Thoracic aorta (tissue), 2 donors: ENCODE data around the gene SYN1. TPM values are rescaled to one million over a fixed set of nuclear protein-coding genes. Genes with fewer than 3 reads are reported as not detected.

Experiments used
- ATAC-seq: fragments of 150-250 bp; one replicate; pipeline ENCODE4 v1.8.0; 2017; ENCODE audit warnings: low read depth; ENCODE audit not compliant: insufficient number of reproducible peaks, low FRiP score
- DNase-seq: peaks from one replicate; pipeline ENCODE4 v3.0.0-alpha.2; 2020; ENCODE audit warnings: low spot score
- H3K27ac ChIP-seq, 2 donors: fragments of 200-600 bp; sonication (generic); 1 replicate in 1 of 2; 2 replicates in 1 of 2; pipeline ENCODE4 v1.5.1; 2016; ENCODE audit warnings: mild to moderate bottlenecking in 2 of 2, moderate library complexity in 2 of 2
- H3K27me3 ChIP-seq: fragments of 200-600 bp; sonication (generic); replicated peaks from 2 replicates; pipeline ENCODE4 v1.6.0; 2016; ENCODE audit warnings: mild to moderate bottlenecking; ENCODE audit not compliant: insufficient read depth
- H3K36me3 ChIP-seq: fragments of 200-600 bp; sonication (generic); one replicate; pipeline ENCODE4 v1.5.1; 2016
- H3K4me1 ChIP-seq, 2 donors: fragments of 200-600 bp; sonication (generic); 1 replicate in 1 of 2; 2 replicates in 1 of 2; pipeline versions ENCODE4 v1.5.1 to v1.6.0; 2016; ENCODE audit warnings: low read depth in 2 of 2, mild to moderate bottlenecking in 1 of 2; ENCODE audit not compliant: control insufficient read depth in 1 of 2
- H3K4me3 ChIP-seq: fragments of 200-600 bp; sonication (generic); 2 replicates; pipeline ENCODE4 v1.5.1; 2016; ENCODE audit warnings: mild to moderate bottlenecking
- H3K9me3 ChIP-seq: fragments of 200-600 bp; sonication (generic); 2 replicates; pipeline ENCODE4 v1.5.1; 2016
- CTCF ChIP-seq: fragments of 200-600 bp; sonication (generic); IDR thresholded peaks from one replicate; pipeline ENCODE4 v1.5.1; 2019; ENCODE audit warnings: antibody characterized with exemption
- total RNA-seq, 2 donors: library from RNA; depleted of rRNA; stranded (reverse); fragments of >200 nt; gene quantifications; one replicate each; pipeline versions ENCODE4 v1.1.0 to v1.2.3, GENCODE V29; 2016

SYN1 gene
- total RNA-seq, 2 donors from 2014 or later: 0.27 to 0.85 TPM

- Histone ChIP-seq H3K27ac (no peak overlapping the region), H3K4me3 (no peak overlapping the region), H3K4me1 (peaks cover 0 to 11% of the 10 kb centered on the region in 2 donors), H3K27me3 (no peaks in the 10 kb centered on the region), H3K36me3 (peaks cover 11% of the 10 kb centered on the region), H3K9me3 (no peaks in the 10 kb centered on the region)
- no peak for TF ChIP-seq CTCF
- no peak for DNase-seq
- no peak for ATAC-seq
Measured at GRCh38 chrX:47570794-47571193, 48.9 kb downstream of the SYN1 start.

- no peaks in the 10 kb centered on the region for H3K27me3 ChIP-seq
- H3K9me3 ChIP-seq: no peaks in the 10 kb centered on the region
- peaks cover 0 to 9% of the 10 kb centered on the region in 2 donors for H3K4me1 ChIP-seq
- ATAC-seq (no peak), DNase-seq (no peak)
- H3K36me3 ChIP-seq: peaks cover 16% of the 10 kb centered on the region
- no peak overlapping the region for H3K4me3 ChIP-seq
- no peak overlapping the region for H3K27ac ChIP-seq
- peak; percentile 30 for TF ChIP-seq CTCF
Measured at GRCh38 chrX:47568656-47569295, 50.9 kb downstream of the SYN1 start.

GRCh38 chrX:47566841-47567240, 52.8 kb downstream of the SYN1 start:
- ATAC-seq (no peak), DNase-seq (no peak)
- Histone ChIP-seq H3K27me3 (no peaks in the 10 kb centered on the region), H3K36me3 (peaks cover 16% of the 10 kb centered on the region), H3K4me3 (no peak overlapping the region), H3K4me1 (peaks cover 3 to 19% of the 10 kb centered on the region in 2 donors), H3K27ac (no peak overlapping the region), H3K9me3 (no peaks in the 10 kb centered on the region)
- TF ChIP-seq CTCF: no peak

GRCh38 chrX:47564438-47565085, 55.1 kb downstream of the SYN1 start:
- no peak overlapping the region for H3K27ac ChIP-seq
- no peak for TF ChIP-seq CTCF
- no peak for ATAC-seq
- peaks cover 3 to 21% of the 10 kb centered on the region in 2 donors for H3K4me1 ChIP-seq
- no peaks in the 10 kb centered on the region for H3K27me3 ChIP-seq
- H3K9me3 ChIP-seq: no peaks in the 10 kb centered on the region
- no peak overlapping the region for H3K4me3 ChIP-seq
- peaks cover 13% of the 10 kb centered on the region for H3K36me3 ChIP-seq
- no peak for DNase-seq

- H3K27me3 ChIP-seq: no peaks in the 10 kb centered on the region
- ATAC-seq (no peak), DNase-seq (no peak)
- H3K4me1 ChIP-seq: peaks cover 3 to 21% of the 10 kb centered on the region in 2 donors
- no peak overlapping the region for H3K27ac ChIP-seq
- peaks cover 13% of the 10 kb centered on the region for H3K36me3 ChIP-seq
- no peak overlapping the region for H3K4me3 ChIP-seq
- H3K9me3 ChIP-seq: no peaks in the 10 kb centered on the region
- TF ChIP-seq CTCF: no peak
Measured at GRCh38 chrX:47563801-47564315, 55.8 kb downstream of the SYN1 start.
